WTC11 (cell line): ENCODE measurements around the gene FCRL5. TPM values are rescaled to one million over a fixed set of nuclear protein-coding genes. Genes with fewer than 3 reads are reported as not detected.

Source experiments
- ATAC-seq: fragments of 200-7000 bp; cut with Tn5 transposase; 2 replicates; pipeline ENCODE4 v1.10.0; 2021; ENCODE audit warnings: mild to moderate bottlenecking, moderate library complexity
- CTCF ChIA-PET: fragments of 300-600 bp; sonication (Branson Sonifier 250); formaldehyde crosslinking; loops from one replicate; lab custom pipeline; 2021; ENCODE audit warnings: antibody characterized with exemption; lab: Charles Lee
- POLR2A ChIA-PET: fragments of 350-600 bp; sonication (Branson Sonifier 250); formaldehyde crosslinking; loops from one replicate; lab custom pipeline; 2021; ENCODE audit warnings: antibody characterized with exemption; lab: Charles Lee
- DNase-seq: peaks from one replicate; pipeline ENCODE4 v3.0.0; 2021; ENCODE audit warnings: low spot score
- H3K27ac Mint-ChIP-seq: 2 replicates; pipeline ENCODE4 v1.8.0; 2021; ENCODE audit warnings: mixed read lengths
- H3K27me3 Mint-ChIP-seq: 2 replicates; pipeline ENCODE4 v1.8.0; 2021; ENCODE audit warnings: low read depth, mild to moderate bottlenecking, moderate library complexity, mixed read lengths
- H3K36me3 Mint-ChIP-seq: 2 replicates; pipeline ENCODE4 v1.8.0; 2021; ENCODE audit warnings: mixed read lengths
- H3K4me1 Mint-ChIP-seq: 2 replicates; pipeline ENCODE4 v1.8.0; 2022; ENCODE audit warnings: mixed read lengths
- H3K4me3 Mint-ChIP-seq: 2 replicates; pipeline ENCODE4 v1.8.0; 2021; ENCODE audit warnings: mild to moderate bottlenecking, moderate library complexity, mixed read lengths
- H3K9me3 Mint-ChIP-seq: 2 replicates; pipeline ENCODE4 v1.8.0; 2021; ENCODE audit warnings: mixed read lengths
- FOXP1 ChIP-seq: sonication (generic); formaldehyde crosslinking; IDR thresholded peaks from 2 replicates; pipeline ENCODE4 v1.8.0; 2022; ENCODE audit warnings: missing genetic modification reagents, mild to moderate bottlenecking, moderate library complexity, borderline replicate concordance
- IRF1 ChIP-seq: sonication (generic); formaldehyde crosslinking; IDR thresholded peaks from 2 replicates; pipeline ENCODE4 v1.8.0; 2023; ENCODE audit warnings: missing genetic modification reagents
- IRF2 ChIP-seq: sonication (generic); formaldehyde crosslinking; IDR thresholded peaks from 2 replicates; pipeline ENCODE4 v1.8.0; 2022; ENCODE audit warnings: low read depth, missing genetic modification reagents, borderline replicate concordance
- MAX ChIP-seq: sonication (generic); formaldehyde crosslinking; IDR thresholded peaks from 2 replicates; pipeline ENCODE4 v1.8.0; 2022; ENCODE audit warnings: mild to moderate bottlenecking, missing genetic modification reagents
- PREB ChIP-seq: sonication (generic); formaldehyde crosslinking; IDR thresholded peaks from 2 replicates; pipeline ENCODE4 v1.8.1; 2022; ENCODE audit warnings: mild to moderate bottlenecking, missing genetic modification reagents, moderate library complexity, borderline replicate concordance
- STAT6 ChIP-seq: sonication (generic); formaldehyde crosslinking; conservative IDR thresholded peaks from 2 replicates; pipeline ENCODE4 v1.8.1; 2023; ENCODE audit warnings: mild to moderate bottlenecking, low read depth, missing genetic modification reagents, moderate library complexity
- TEAD4 ChIP-seq: sonication (generic); formaldehyde crosslinking; IDR thresholded peaks from 2 replicates; pipeline ENCODE4 v1.8.0; 2022; ENCODE audit warnings: mild to moderate bottlenecking, missing genetic modification reagents
- ZBTB43 ChIP-seq: sonication (generic); formaldehyde crosslinking; IDR thresholded peaks from 2 replicates; pipeline ENCODE4 v1.8.1; 2023; ENCODE audit warnings: mild to moderate bottlenecking, missing genetic modification reagents
- ZMAT4 ChIP-seq: fragments of 250-450 bp; sonication (Bioruptor Pico); IDR thresholded peaks from 2 replicates; pipeline ENCODE4 v1.9.0; 2021; ENCODE audit warnings: mild to moderate bottlenecking
- ZNF121 ChIP-seq: sonication (generic); formaldehyde crosslinking; IDR thresholded peaks from 2 replicates; pipeline ENCODE4 v1.8.0; 2023; ENCODE audit warnings: missing genetic modification reagents
- ZNF138 ChIP-seq: sonication (generic); formaldehyde crosslinking; conservative IDR thresholded peaks from 2 replicates; pipeline ENCODE4 v1.8.1; 2022; ENCODE audit warnings: mild to moderate bottlenecking, moderate library complexity, missing genetic modification reagents
- ZNF232 ChIP-seq: sonication (generic); formaldehyde crosslinking; IDR thresholded peaks from 2 replicates; pipeline ENCODE4 v1.8.0; 2022; ENCODE audit warnings: mild to moderate bottlenecking, missing genetic modification reagents
- ZNF423 ChIP-seq: fragments of 250-450 bp; sonication (Bioruptor Pico); IDR thresholded peaks from 2 replicates; pipeline ENCODE4 v2.1.2; 2022; ENCODE audit warnings: mild to moderate bottlenecking, moderate library complexity
- ZNF425 ChIP-seq: fragments of 250-450 bp; sonication (Bioruptor Pico); conservative IDR thresholded peaks from 2 replicates; pipeline ENCODE4 v1.9.0; 2021; ENCODE audit warnings: mild to moderate bottlenecking
- total RNA-seq: library from RNA; stranded (reverse); gene quantifications from 3 replicates; pipeline ENCODE4 v1.2.3, GENCODE V29; 2021
- TF ChIP-seq, protein P1 (sequence below): sonication (generic); formaldehyde crosslinking; IDR thresholded peaks from 2 replicates; pipeline ENCODE4 v1.8.0; 2022; ENCODE audit warnings: mild to moderate bottlenecking, missing genetic modification reagents

Gene FCRL5
- total RNA-seq, 1 experiment from 2014 or later = 0.70 TPM

DNA sequence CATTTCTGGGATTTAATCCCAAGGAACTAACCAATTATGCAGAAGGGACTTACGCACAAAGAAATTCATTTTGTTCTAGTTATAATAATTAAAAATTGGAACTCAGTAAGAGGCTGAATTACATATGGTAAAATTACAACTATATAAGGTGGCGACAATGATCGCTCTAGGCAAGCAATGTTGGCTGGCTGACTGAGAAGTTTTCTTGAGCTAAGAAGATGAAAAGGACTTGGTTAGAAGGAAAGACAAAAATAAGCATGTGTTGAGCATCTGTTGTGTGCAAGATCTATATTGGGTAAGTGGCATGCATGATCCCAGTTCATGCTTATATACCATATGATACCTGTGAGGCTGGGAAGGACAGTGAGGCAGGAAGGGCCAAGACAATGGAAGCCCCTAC is 80.8 kb downstream of the FCRL5 start (continued):
- TF ChIP-seq ZNF425 (CRISPR knock-in tag) = no peak

- Mint-ChIP-seq H3K27me3 (no peaks in the 10 kb centered on the region), H3K9me3 (peaks cover 2% of the 10 kb centered on the region; the same call in 1 of the 2 replicates), H3K4me3 (no peak overlapping the region), H3K27ac (no peak overlapping the region), H3K4me1 (peaks cover 31% of the 10 kb centered on the region), H3K36me3 (no peaks in the 10 kb centered on the region)
- DNase-seq = no peak
- ATAC-seq = peak; percentile 30
- ChIA-PET CTCF (no interaction called here), POLR2A (no interaction called here)
- TF ChIP-seq FOXP1 (CRISPR knock-in tag) = no peak
- peak; percentile 94 for TF ChIP-seq ZNF121
- no peak for TF ChIP-seq MAX (CRISPR knock-in tag)
- TF ChIP-seq ZBTB43 (CRISPR knock-in tag) = no peak
- TF ChIP-seq TEAD4 (CRISPR knock-in tag) = no peak
Observed at GRCh38 chr1:157469752-157470675, 82.3 kb downstream of the FCRL5 start.

GRCh38 chr1:157469300-157469699 is 83.0 kb downstream of the FCRL5 start:
- ChIA-PET CTCF (no interaction called here), POLR2A (no interaction called here)
- Mint-ChIP-seq H3K4me3 (no peak overlapping the region), H3K4me1 (peaks cover 31% of the 10 kb centered on the region), H3K36me3 (no peaks in the 10 kb centered on the region), H3K27me3 (no peaks in the 10 kb centered on the region), H3K9me3 (no peaks in the 10 kb centered on the region), H3K27ac (no peak overlapping the region)
- DNase-seq (no peak), ATAC-seq (no peak)
- TF ChIP-seq, protein P1, sequence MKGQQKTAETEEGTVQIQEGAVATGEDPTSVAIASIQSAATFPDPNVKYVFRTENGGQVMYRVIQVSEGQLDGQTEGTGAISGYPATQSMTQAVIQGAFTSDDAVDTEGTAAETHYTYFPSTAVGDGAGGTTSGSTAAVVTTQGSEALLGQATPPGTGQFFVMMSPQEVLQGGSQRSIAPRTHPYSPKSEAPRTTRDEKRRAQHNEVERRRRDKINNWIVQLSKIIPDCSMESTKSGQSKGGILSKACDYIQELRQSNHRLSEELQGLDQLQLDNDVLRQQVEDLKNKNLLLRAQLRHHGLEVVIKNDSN (CRISPR knock-in tag) = no peak
- TF ChIP-seq ZNF138 (no peak), ZMAT4 (CRISPR knock-in tag) (no peak), STAT6 (CRISPR knock-in tag) (no peak), PREB (CRISPR knock-in tag) (no peak), IRF2 (CRISPR knock-in tag) (no peak), ZNF232 (CRISPR knock-in tag) (no peak), IRF1 (CRISPR knock-in tag) (no peak), ZNF423 (CRISPR knock-in tag) (no peak)
